HT-29 (cell line): ENCODE measurements around the gene SLC24A1. TPM values are rescaled to one million over a fixed set of nuclear protein-coding genes. Genes with fewer than 3 reads are reported as not detected.

Experiments
- DNase-seq: peaks from one replicate; pipeline ENCODE4 v3.0.0-alpha.2; 2015; ENCODE audit warnings: low spot score
- small RNA-seq: library from RNA; depleted of rRNA; stranded (forward); fragments of <200 nt; gene quantifications from one replicate; pipeline ENCODE3, GENCODE V24; 2014
- total RNA-seq: library from RNA; depleted of rRNA; stranded (reverse); fragments of >200 nt; shearing (Covaris generic); gene quantifications from 2 replicates; pipeline ENCODE4 v1.2.3, GENCODE V29; 2014; rRNA removed

Gene SLC24A1
- total RNA-seq, 1 experiment from 2014 or later: 4.0 TPM

- no peak for DNase-seq
These were observed 30.4 kb downstream of the SLC24A1 start for GRCh38 chr15:65651831-65652749.

GRCh38 chr15:65653341-65653740, 31.6 kb downstream of the SLC24A1 start:
- DNase-seq: no peak

GRCh38 chr15:65653801-65654521, 32.2 kb downstream of the SLC24A1 start:
- no peak for DNase-seq

GRCh38 chr15:65655026-65655425, 33.3 kb downstream of the SLC24A1 start:
- peak; percentile 66 for DNase-seq

GRCh38 chr15:65655457-65655856, 33.7 kb downstream of the SLC24A1 start:
- DNase-seq: no peak

GRCh38 chr15:65659502-65660052, 37.8 kb downstream of the SLC24A1 start:
- no peak for DNase-seq

- no peak for DNase-seq
These were observed 39.2 kb downstream of the SLC24A1 start for GRCh38 chr15:65660927-65661326.

- DNase-seq: no peak
These were observed 41.8 kb downstream of the SLC24A1 start for GRCh38 chr15:65663521-65663920.

- no peak for DNase-seq
These were observed 44.5 kb downstream of the SLC24A1 start for GRCh38 chr15:65666257-65666656.

GRCh38 chr15:65675551-65675950, 53.8 kb downstream of the SLC24A1 start:
- no peak for DNase-seq

GRCh38 chr15:65676123-65676522, 54.4 kb downstream of the SLC24A1 start:
- DNase-seq: no peak

- no peak for DNase-seq
These were observed 58.8 kb downstream of the SLC24A1 start for GRCh38 chr15:65680544-65680943.

- DNase-seq: no peak
These were observed 60.7 kb downstream of the SLC24A1 start for GRCh38 chr15:65682404-65682911.

GRCh38 chr15:65688462-65688861, 66.7 kb downstream of the SLC24A1 start:
- DNase-seq: no peak

GRCh38 chr15:65690173-65690572, 68.4 kb downstream of the SLC24A1 start:
- DNase-seq: no peak

GRCh38 chr15:65690778-65691177, 69.0 kb downstream of the SLC24A1 start:
- no peak for DNase-seq

GRCh38 chr15:65695081-65695480, 73.3 kb downstream of the SLC24A1 start:
- no peak for DNase-seq

Small RNAs within 50 kb of the gene (small RNA-seq; reads per million reads assigned to genes)
- 4.9 reads per million, percentile 82 among the genes with 10 or more reads in this experiment for gene SNORD13E

Other genes with a start within 250 kb of the SLC24A1 start
- gene IGDCC3, start 243.9 kb upstream of the SLC24A1 start, total RNA-seq: not detected in 2 replicates
- gene IGDCC4, start 199.0 kb upstream of the SLC24A1 start, total RNA-seq: not detected in 2 replicates
- gene DPP8, start 104.2 kb upstream of the SLC24A1 start, total RNA-seq: 28.0 and 34.3 TPM in 2 replicates
- 77.9 and 82.4 TPM in 2 replicates for gene HACD3, start 91.5 kb upstream of the SLC24A1 start, total RNA-seq
- gene INTS14, start 10.8 kb upstream of the SLC24A1 start, total RNA-seq: 51.8 and 55.1 TPM in 2 replicates
- gene DENND4A, start 170.4 kb downstream of the SLC24A1 start, total RNA-seq: 9.0 and 9.7 TPM in 2 replicates
- 233 and 329 TPM in 2 replicates for gene RAB11A, start 247.6 kb downstream of the SLC24A1 start, total RNA-seq